T47D (cell line): ENCODE results near the gene L3MBTL4.

Experiments used
- DNase-seq, 2 experiments: peaks; one replicate each; pipeline versions ENCODE4 v3.0.0 to v3.0.0-alpha.2; 2011 to 2012; ENCODE audit warnings: low read depth in 1 of 2, low spot score in 1 of 2
- JUND ChIP-seq: IDR thresholded peaks from 2 replicates; pipeline ENCODE4 v1.6.1; 2012; ENCODE audit warnings: low read depth
- in situ Hi-C: cut with HindIII; loops from 2 replicates; pipeline ENCODE4 v1.10.0; 2016; ENCODE audit warnings: low sequenced_read_pairs, low pct_unique_long_range_greater_than_20kb

Gene L3MBTL4

GRCh38 chr18:5977022-5977421 is 437.7 kb downstream of the L3MBTL4 start:
- in situ Hi-C loops = no loop called here
- DNase-seq = no peak
- no peak for TF ChIP-seq JUND

- DNase-seq = no peak
- in situ Hi-C loops = no loop called here
- TF ChIP-seq JUND = no peak
These were observed 439.4 kb downstream of the L3MBTL4 start for GRCh38 chr18:5975111-5976002.

GRCh38 chr18:5974696-5975095 is 440.0 kb downstream of the L3MBTL4 start:
- in situ Hi-C loops = no loop called here
- no peak for DNase-seq

GRCh38 chr18:5973099-5973498 is 441.6 kb downstream of the L3MBTL4 start:
- no peak for DNase-seq
- TF ChIP-seq JUND = no peak
- in situ Hi-C loops = no loop called here

More at GRCh38 chr18:5974696-5975095, 440.0 kb downstream of the L3MBTL4 start:
- TF ChIP-seq JUND = no peak

- no peak for TF ChIP-seq JUND
- in situ Hi-C loops = no loop called here
- no peak for DNase-seq
These were observed 442.4 kb downstream of the L3MBTL4 start for GRCh38 chr18:5972298-5972697.

- no peak for DNase-seq
- in situ Hi-C loops = no loop called here
These were observed 444.7 kb downstream of the L3MBTL4 start for GRCh38 chr18:5969989-5970403.

GRCh38 chr18:5969355-5969988 is 445.2 kb downstream of the L3MBTL4 start:
- no peak for TF ChIP-seq JUND
- in situ Hi-C loops = no loop called here
- DNase-seq = no peak

More at GRCh38 chr18:5969989-5970403, 444.7 kb downstream of the L3MBTL4 start:
- no peak for TF ChIP-seq JUND

- in situ Hi-C loops = no loop called here
- TF ChIP-seq JUND = no peak
- no peak for DNase-seq
These were observed 447.0 kb downstream of the L3MBTL4 start for GRCh38 chr18:5967666-5968065.

- no peak for TF ChIP-seq JUND
- in situ Hi-C loops = no loop called here
- no peak for DNase-seq
These were observed 447.7 kb downstream of the L3MBTL4 start for GRCh38 chr18:5967007-5967406.

GRCh38 chr18:5966514-5966913 is 448.2 kb downstream of the L3MBTL4 start:
- TF ChIP-seq JUND = no peak
- no peak for DNase-seq
- in situ Hi-C loops = no loop called here

GRCh38 chr18:5964996-5965395 is 449.7 kb downstream of the L3MBTL4 start:
- in situ Hi-C loops = no loop called here
- DNase-seq = no peak
- no peak for TF ChIP-seq JUND

- no peak for DNase-seq
- in situ Hi-C loops = no loop called here
- TF ChIP-seq JUND = no peak
These were observed 450.1 kb downstream of the L3MBTL4 start for GRCh38 chr18:5964596-5964995.

- TF ChIP-seq JUND = no peak
- DNase-seq = no peak
- in situ Hi-C loops = no loop called here
These were observed 450.6 kb downstream of the L3MBTL4 start for GRCh38 chr18:5964108-5964507.
